ENCODE data around the gene MREG.

MREG gene

GRCh38 chr2:215918901-215919599 lies 94.3 kb downstream of the MREG start:
- no peak for DNase-seq (ENCODE audit: low read depth)

GRCh38 chr2:215917953-215918620 lies 95.3 kb downstream of the MREG start:
- DNase-seq (ENCODE audit: low read depth) = no peak

GRCh38 chr2:215915441-215915840 lies 97.9 kb downstream of the MREG start:
- no peak for DNase-seq (ENCODE audit: low read depth)

GRCh38 chr2:215914777-215915165 lies 98.6 kb downstream of the MREG start:
- DNase-seq (ENCODE audit: low read depth) = no peak

GRCh38 chr2:215914054-215914776 lies 99.1 kb downstream of the MREG start:
- DNase-seq (ENCODE audit: low read depth) = no peak

GRCh38 chr2:215912299-215912842 lies 101.0 kb downstream of the MREG start:
- no peak for DNase-seq (ENCODE audit: low read depth)

GRCh38 chr2:215911301-215912085 lies 101.9 kb downstream of the MREG start:
- DNase-seq (ENCODE audit: low read depth) = no peak

- DNase-seq (ENCODE audit: low read depth) = no peak
Observed at GRCh38 chr2:215910180-215910579, 103.2 kb downstream of the MREG start.

GRCh38 chr2:215907147-215907546 lies 106.2 kb downstream of the MREG start:
- DNase-seq (ENCODE audit: low read depth) = no peak

GRCh38 chr2:215906458-215906857 lies 106.9 kb downstream of the MREG start:
- DNase-seq (ENCODE audit: low read depth) = no peak

- no peak for DNase-seq (ENCODE audit: low read depth)
Observed at GRCh38 chr2:215905691-215906090, 107.7 kb downstream of the MREG start.

- no peak for DNase-seq (ENCODE audit: low read depth)
Observed at GRCh38 chr2:215904101-215904500, 109.2 kb downstream of the MREG start.

GRCh38 chr2:215903203-215903602 lies 110.1 kb downstream of the MREG start:
- no peak for DNase-seq (ENCODE audit: low read depth)

- DNase-seq (ENCODE audit: low read depth) = no peak
Observed at GRCh38 chr2:215901796-215902195, 111.6 kb downstream of the MREG start.

- DNase-seq (ENCODE audit: low read depth) = no peak
Observed at GRCh38 chr2:215900843-215901242, 112.5 kb downstream of the MREG start.

- DNase-seq (ENCODE audit: low read depth) = no peak
Observed at GRCh38 chr2:215900203-215900611, 113.1 kb downstream of the MREG start.

- no peak for DNase-seq (ENCODE audit: low read depth)
Observed at GRCh38 chr2:215899141-215900074, 113.9 kb downstream of the MREG start.

GRCh38 chr2:215898363-215898762 lies 115.0 kb downstream of the MREG start:
- no peak for DNase-seq (ENCODE audit: low read depth)

GRCh38 chr2:215896921-215897320 lies 116.4 kb downstream of the MREG start:
- no peak for DNase-seq (ENCODE audit: low read depth)

GRCh38 chr2:215895330-215895729 lies 118.0 kb downstream of the MREG start:
- no peak for DNase-seq (ENCODE audit: low read depth)
